Small intestine (tissue), 7 donors: ENCODE measurements around the gene EPM2AIP1. TPM values are rescaled to one million over a fixed set of nuclear protein-coding genes. Genes with fewer than 3 reads are reported as not detected.
A peak's percentile ranks its signal among the peaks of the same experiment; 100 is the strongest.

Source experiments
- DNase-seq, 2 donors: peaks; one replicate each; pipeline versions ENCODE4 v3.0.0 to v3.0.0-alpha.2; 2013
- FAIRE-seq: peaks from 2 replicates; lab custom pipeline; 2012; peaks lifted over from hg19 to GRCh38; lab: Jason Lieb, UNC
- H3K27ac ChIP-seq, 3 donors: one replicate each; pipeline ENCODE4 v1.5.1; 2013; ENCODE audit warnings: low read length in 2 of 3, mild to moderate bottlenecking in 2 of 3, control low read depth in 1 of 3, inconsistent platforms in 1 of 3, low read depth in 1 of 3, moderate library complexity in 1 of 3
- H3K27me3 ChIP-seq, 3 donors: one replicate each; pipeline ENCODE4 v1.6.1; 2013; ENCODE audit warnings: low read length in 3 of 3, inconsistent platforms in 1 of 3; ENCODE audit not compliant: control insufficient read depth in 3 of 3, insufficient read depth in 3 of 3
- H3K36me3 ChIP-seq, 3 donors: one replicate each; pipeline ENCODE4 v1.6.1; 2013; ENCODE audit warnings: low read length in 3 of 3, inconsistent platforms in 1 of 3, low read depth in 1 of 3, mild to moderate bottlenecking in 1 of 3, moderate library complexity in 1 of 3; ENCODE audit not compliant: control insufficient read depth in 3 of 3, insufficient read depth in 2 of 3
- H3K4me1 ChIP-seq, 3 donors: one replicate each; pipeline ENCODE4 v1.6.1; 2013; ENCODE audit warnings: low read length in 2 of 3, inconsistent platforms in 1 of 3, low read depth in 1 of 3, mild to moderate bottlenecking in 1 of 3, moderate library complexity in 1 of 3; ENCODE audit not compliant: control insufficient read depth in 3 of 3, insufficient read depth in 2 of 3
- H3K4me3 ChIP-seq, 3 donors: one replicate each; pipeline ENCODE4 v1.5.1; 2013; ENCODE audit warnings: low read length in 3 of 3, control low read depth in 1 of 3, inconsistent platforms in 1 of 3, low read depth in 1 of 3, mild to moderate bottlenecking in 1 of 3, moderate library complexity in 1 of 3
- H3K9me3 ChIP-seq, 2 donors: one replicate each; pipeline ENCODE4 v1.6.1; 2013; ENCODE audit warnings: low read depth in 1 of 2, low read length in 1 of 2; ENCODE audit not compliant: control insufficient read depth in 2 of 2, insufficient read depth in 1 of 2
- WGBS, 3 donors: extraction: QIAGEN DNeasy Blood & Tissue Kit; methylation state at CpG; one replicate each; pipeline ENCODE4 v1.1.7; 2013; 5-methylcytosine and 5-hydroxymethylcytosine counted together
- polyA plus RNA-seq, 4 donors: library from polyadenylated mRNA; stranded (reverse) in 3 of 4; unstranded in 1 of 4; fragments of 200-250 nt in 3 of 4; fragments of 120-200 nt in 1 of 4; gene quantifications; one replicate each; pipeline versions ENCODE4 v1.2.1 to v1.2.3, GENCODE V29; 2013
- donor health status: healthy with polysubstance abuse.
- donor health status: control.
- donor health status: control.
- donor health status: Bipolar disorder and iron deficiency.
- donor health status: healthy.

Gene EPM2AIP1
- polyA plus RNA-seq, 4 donors = 1.8 to 21.1 (median 3.0) TPM

DNA sequence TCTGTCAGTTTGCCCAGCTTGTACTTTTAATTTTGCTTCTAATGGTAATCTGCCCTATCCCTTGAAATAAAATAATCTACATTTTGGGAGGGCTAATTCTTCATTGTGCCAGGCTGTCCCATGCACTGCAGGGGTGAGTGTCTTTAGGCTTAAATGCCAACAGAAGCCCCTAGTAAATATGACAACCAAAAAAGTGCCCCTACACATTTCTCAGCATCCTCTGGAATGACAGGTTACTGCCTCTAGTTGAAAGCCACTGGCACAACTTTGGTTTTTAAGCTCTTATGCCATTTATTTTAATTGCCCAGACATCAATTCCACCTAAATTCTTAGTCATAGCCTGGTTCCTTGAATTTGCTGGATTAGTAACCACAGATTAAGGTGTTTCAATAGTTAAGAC is 3.4 kb downstream of the EPM2AIP1 start:
- Histone ChIP-seq H3K36me3 (peaks cover 5 to 9% (median 7%) of the 10 kb centered on the region in 3 donors), H3K4me1 (peaks cover 6 to 20% (median 13%) of the 10 kb centered on the region in 3 donors), H3K9me3 (no peaks in the 10 kb centered on the region), H3K4me3 (no peak overlapping the region), H3K27ac (no peak overlapping the region), H3K27me3 (no peaks in the 10 kb centered on the region)
- DNase-seq = no peak
- FAIRE-seq = no peak

- Histone ChIP-seq H3K9me3 (no peaks in the 10 kb centered on the region), H3K4me3 (no peak overlapping the region), H3K36me3 (peaks cover 5 to 9% (median 9%) of the 10 kb centered on the region in 3 donors), H3K27me3 (no peaks in the 10 kb centered on the region), H3K27ac (no peak overlapping the region), H3K4me1 (peaks cover 6 to 20% (median 13%) of the 10 kb centered on the region in 3 donors)
- no peak for DNase-seq
- FAIRE-seq = no peak
- WGBS, 3 donors = 70 to 86% (median 78%) methylated on average over 3 of the region's 3 CpGs
Measured at GRCh38 chr3:36989005-36989404, 3.9 kb downstream of the EPM2AIP1 start.

DNA sequence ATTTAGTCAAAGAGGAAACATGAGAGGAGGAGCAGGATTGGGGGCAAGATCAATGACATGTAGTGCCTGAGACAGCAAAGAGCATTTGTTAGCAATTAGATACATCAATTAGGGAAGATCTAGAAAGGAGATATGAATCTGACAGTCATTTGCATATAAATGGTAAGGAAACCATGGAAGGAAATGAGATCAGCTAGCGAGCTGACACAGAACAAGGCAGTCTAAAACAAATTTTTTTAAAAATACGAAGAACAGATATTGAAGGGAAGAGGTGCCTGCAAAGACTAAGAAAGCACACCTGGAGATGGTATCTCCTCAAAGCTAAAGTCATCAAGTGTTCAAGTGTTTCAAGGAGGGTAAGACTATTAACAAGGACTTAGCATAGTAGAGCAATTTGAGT is 4.6 kb downstream of the EPM2AIP1 start:
- Histone ChIP-seq H3K27me3 (no peaks in the 10 kb centered on the region), H3K36me3 (peaks cover 5 to 14% (median 9%) of the 10 kb centered on the region in 3 donors), H3K4me1 (peaks cover 6 to 20% (median 13%) of the 10 kb centered on the region in 3 donors), H3K9me3 (no peaks in the 10 kb centered on the region), H3K27ac (no peak overlapping the region), H3K4me3 (no peak overlapping the region)
- 67 to 83% (median 72%) methylated on average over 2 of the region's 2 CpGs for WGBS, 3 donors
- no peak for DNase-seq
- no peak for FAIRE-seq

DNA sequence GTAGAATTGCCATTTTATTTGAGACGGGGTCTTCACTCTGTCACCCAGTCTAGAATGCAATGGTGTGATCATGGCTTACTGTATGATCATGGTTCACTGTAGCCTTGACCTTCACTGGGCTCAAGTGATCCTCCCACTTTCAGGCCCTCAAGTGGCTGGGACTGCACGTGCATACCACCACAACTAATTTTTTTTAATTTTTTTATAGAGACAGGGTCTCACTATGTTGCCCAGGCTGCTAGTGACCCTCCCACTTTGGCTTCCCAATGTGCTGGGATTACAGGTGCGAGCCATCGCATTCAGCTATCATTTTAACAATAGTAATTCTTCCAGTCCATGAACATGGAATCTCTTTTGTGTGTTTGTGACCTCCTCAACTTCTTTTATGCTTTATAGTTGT is 11.9 kb downstream of the EPM2AIP1 start:
- WGBS, 3 donors = 94 to 97% (median 96%) methylated on average over 4 of the region's 4 CpGs
- Histone ChIP-seq H3K4me3 (no peak overlapping the region), H3K36me3 (peaks cover 5 to 24% (median 5%) of the 10 kb centered on the region in 3 donors), H3K9me3 (peaks cover 0 to 20% of the 10 kb centered on the region in 2 donors), H3K4me1 (no peaks in the 10 kb centered on the region), H3K27me3 (no peaks in the 10 kb centered on the region), H3K27ac (no peak overlapping the region)
- FAIRE-seq (no peak), DNase-seq (no peak)

DNA sequence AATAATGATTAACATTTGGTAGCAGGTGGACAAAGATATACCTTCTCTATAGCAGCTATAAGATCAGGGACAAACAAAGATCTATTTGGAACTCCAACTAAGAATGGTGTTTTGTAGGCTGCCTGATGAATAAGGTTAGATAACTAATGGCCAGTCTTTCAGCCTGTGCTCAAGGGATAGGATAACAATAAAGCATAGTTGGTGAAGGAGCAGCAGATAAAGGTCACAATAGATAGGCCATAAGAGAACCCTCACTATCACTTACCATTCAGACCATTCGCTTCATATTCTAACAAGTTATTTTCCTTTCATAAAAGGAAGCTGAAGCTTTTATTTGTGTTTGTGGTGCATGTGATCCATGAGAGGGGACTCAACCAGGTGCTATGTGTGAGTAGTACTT is 19.8 kb downstream of the EPM2AIP1 start:
- Histone ChIP-seq H3K4me3 (no peak overlapping the region), H3K27me3 (no peaks in the 10 kb centered on the region), H3K27ac (no peak overlapping the region), H3K9me3 (peaks cover 0 to 10% of the 10 kb centered on the region in 2 donors), H3K4me1 (peaks cover 0 to 4% (median 0%) of the 10 kb centered on the region in 3 donors), H3K36me3 (peaks cover 0 to 8% (median 0%) of the 10 kb centered on the region in 3 donors)
- no peak for DNase-seq
- no peak for FAIRE-seq
- 90 to 95% (median 94%) methylated on average over 1 of the region's 1 CpG for WGBS, 3 donors

DNA sequence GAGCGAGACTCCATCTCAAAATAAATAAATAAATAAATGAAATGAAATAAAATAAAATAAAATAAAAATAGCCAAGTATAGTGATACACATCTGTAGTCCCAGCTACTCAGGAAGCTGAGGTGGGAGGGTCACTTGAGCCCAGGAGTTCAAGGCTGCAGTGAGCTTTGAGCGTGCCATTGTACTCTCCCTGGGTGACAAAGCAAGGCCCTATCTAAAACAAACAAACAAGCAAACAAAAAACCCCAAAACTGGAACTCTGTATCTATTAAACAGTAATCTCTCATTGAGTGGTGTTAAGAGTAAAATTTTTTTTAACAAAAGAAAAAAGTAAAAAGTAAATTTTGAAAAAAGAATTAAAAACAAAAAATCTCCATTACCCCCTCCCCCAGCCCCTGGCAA is 20.8 kb downstream of the EPM2AIP1 start:
- Histone ChIP-seq H3K4me3 (no peak overlapping the region), H3K27ac (no peak overlapping the region), H3K27me3 (no peaks in the 10 kb centered on the region), H3K9me3 (peaks cover 0 to 10% of the 10 kb centered on the region in 2 donors), H3K36me3 (peaks cover 0 to 8% (median 0%) of the 10 kb centered on the region in 3 donors), H3K4me1 (peaks cover 0 to 4% (median 0%) of the 10 kb centered on the region in 3 donors)
- 83 to 92% (median 83%) methylated on average over 2 of the region's 2 CpGs for WGBS, 3 donors
- no peak for DNase-seq
- no peak for FAIRE-seq

- peaks cover 0 to 2% of the 10 kb centered on the region in 2 donors for H3K9me3 ChIP-seq
- no peak overlapping the region for H3K4me3 ChIP-seq
- H3K4me1 ChIP-seq = peaks cover 0 to 4% (median 0%) of the 10 kb centered on the region in 3 donors
- peak overlapping the region in 1 of 3 donors; percentile 61 for H3K27ac ChIP-seq
- H3K27me3 ChIP-seq = no peaks in the 10 kb centered on the region
- 50 to 73% (median 51%) methylated on average over 3 to 4 of the region's 4 CpGs for WGBS, 3 donors
- peaks cover 0 to 4% (median 0%) of the 10 kb centered on the region in 3 donors for H3K36me3 ChIP-seq
- peak in 1 of 2 donors; percentile 77 for DNase-seq
- no peak for FAIRE-seq
Measured at GRCh38 chr3:36969540-36970432, 23.1 kb downstream of the EPM2AIP1 start.

- FAIRE-seq (no peak), DNase-seq (no peak)
- Histone ChIP-seq H3K4me3 (no peak overlapping the region), H3K36me3 (no peaks in the 10 kb centered on the region), H3K9me3 (peaks cover 0 to 2% of the 10 kb centered on the region in 2 donors), H3K27ac (peak overlapping the region in 1 of 3 donors; percentile 28), H3K27me3 (no peaks in the 10 kb centered on the region), H3K4me1 (peaks cover 0 to 4% (median 0%) of the 10 kb centered on the region in 3 donors)
- 83 to 91% (median 88%) methylated on average over 4 of the region's 4 CpGs for WGBS, 3 donors
Measured at GRCh38 chr3:36969085-36969484, 23.8 kb downstream of the EPM2AIP1 start.
